IPS DF 19.7 (cell line): ENCODE data around the gene DOCK4.

Experiments used
- DNase-seq: peaks from one replicate; pipeline ENCODE4 v3.0.0-alpha.2; 2013; ENCODE audit warnings: low read depth, low spot score

The DOCK4 gene

DNA sequence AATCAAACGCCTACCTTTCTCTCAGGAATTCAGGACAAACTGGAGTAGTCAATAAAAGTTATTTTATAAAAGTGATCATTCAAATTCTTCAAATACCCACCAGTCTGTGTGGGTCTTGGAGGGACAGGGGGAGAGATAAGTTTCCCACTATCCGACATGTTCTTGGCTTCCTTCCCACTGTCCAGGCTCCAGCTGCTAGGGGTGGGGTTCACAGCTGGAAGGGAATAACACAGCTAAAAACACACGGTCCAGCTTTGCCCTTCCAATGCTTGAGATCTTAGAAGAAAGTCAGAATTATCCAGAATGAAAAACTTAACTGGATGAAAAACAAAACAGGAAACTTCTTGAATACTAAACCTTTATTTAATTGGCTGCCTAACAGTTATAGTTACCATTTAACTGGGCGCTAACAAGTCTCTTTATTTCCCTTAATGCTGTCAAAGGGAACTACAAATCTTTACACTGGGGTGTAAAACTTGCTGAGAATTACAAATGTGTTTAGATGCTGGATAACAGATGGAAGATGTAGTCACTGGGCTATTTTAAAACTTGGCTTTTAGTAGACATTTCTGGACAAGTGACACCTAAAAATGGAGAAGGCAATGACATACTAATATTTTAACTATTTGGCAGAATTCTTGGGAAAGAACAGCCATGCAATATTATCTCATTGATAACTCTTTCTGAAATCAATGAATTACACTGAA, 471.1 kb downstream of the DOCK4 start:
- no peak for DNase-seq

DNA sequence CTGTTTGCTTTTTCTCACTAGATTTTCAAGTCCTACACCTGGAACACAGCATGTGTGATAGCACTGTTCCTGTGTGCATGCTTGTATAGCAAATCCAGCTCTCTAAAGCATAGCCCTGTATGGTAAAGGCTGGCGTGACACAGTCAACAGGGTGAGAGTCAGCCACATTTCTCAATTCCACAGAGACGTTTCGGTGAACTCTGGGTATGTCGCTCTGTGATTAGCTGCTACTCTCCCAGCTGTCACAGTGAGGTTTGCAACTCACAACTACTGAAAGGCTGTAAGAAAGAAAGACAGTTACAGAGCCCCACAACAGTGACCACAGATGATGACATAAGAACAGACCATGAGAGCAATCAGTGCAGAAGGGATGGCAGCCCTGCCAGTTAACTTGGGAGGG, 473.3 kb downstream of the DOCK4 start:
- DNase-seq: no peak

DNA sequence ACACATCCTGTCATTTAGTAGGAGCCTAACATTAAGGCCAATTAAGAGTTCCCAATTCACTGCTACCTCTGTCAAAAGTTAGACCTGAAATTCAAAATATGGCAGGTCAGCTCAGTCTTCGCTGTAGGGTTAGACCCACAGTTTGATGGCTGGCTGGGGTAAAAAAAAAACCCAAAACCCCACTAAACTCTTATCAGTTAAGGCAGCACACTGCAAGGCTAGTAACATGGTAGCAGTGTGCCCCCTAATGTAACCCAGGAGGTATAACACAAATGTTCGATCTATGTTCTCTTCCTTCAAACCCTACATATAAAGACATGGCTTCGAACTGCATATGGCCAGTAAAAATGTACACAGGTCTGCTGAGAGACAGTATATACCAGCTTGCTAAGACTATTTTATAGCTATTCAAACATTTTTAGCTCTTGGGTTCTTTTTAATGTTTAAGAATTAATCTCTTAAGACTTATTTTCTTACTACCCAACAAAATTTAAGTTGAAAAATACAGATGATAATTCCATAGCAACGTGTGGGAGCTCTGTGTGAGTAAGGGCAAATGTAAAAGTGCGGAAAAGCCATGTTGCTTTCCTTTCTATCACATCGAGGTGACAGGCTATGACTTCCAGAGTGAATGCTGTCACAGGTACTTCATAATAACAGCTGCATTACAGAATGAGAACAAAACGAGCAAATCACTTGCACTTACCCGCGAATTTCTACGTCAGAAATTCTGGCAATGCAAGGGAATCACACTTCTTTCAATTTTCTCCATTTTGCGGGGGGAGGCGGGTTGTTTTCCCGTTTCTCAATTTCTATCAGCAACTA, 475.5 kb downstream of the DOCK4 start:
- DNase-seq: no peak

DNA sequence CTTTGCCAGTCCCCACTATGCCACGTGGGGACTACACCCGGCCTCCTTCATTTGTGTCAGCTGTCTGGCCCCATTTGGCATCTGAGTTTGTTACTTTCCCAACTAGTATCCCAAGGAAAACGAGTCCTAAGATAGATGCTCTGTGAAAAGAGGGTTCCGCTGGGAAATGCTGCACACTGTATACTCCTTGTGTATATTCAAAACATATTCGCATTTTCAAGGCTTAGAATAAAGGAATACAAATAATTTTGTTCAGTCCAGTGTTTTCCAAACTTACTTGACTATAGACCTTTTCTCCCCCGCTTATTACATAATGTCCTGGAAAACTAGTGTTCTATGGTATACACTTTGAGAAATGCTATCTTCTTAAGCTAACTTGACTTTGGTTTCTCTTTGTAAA, 476.1 kb downstream of the DOCK4 start:
- no peak for DNase-seq

DNA sequence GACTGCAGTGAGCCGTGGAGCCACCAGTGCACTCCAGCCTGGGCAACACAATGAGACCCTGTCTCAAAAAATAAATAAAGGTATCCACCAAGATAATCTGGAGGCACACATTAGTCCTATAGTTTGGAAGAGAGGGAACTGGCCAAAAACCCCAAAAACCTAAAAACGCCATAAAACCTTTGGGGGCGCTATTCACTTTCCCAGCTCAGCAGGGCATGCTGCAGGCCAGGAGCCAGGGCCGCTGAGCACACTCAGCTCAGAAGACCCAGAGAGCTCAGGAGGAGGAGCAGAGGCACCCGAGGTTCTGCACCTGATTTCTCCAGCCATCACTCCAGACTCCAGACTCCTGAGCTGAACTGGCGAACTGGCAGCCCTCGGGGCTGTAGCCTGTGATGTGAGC, 476.7 kb downstream of the DOCK4 start:
- DNase-seq: no peak

DNA sequence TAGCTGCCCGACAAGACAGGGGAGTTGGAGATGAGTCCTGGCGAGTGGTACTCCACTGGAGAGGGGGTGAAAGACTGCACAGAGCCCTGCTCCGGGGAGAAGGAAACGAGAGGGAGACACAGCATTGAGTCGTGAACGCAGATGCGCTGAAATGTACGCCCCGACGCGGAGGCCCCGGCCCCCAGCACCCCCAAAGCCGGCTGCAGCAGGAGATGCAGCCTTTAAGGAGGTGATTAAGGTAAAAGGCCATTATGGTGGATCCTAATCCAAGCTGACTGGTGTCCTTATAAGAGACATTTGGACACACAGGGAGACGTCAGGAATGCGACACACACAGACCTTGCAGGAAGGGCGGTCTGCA, 477.6 kb downstream of the DOCK4 start:
- no peak for DNase-seq

DNA sequence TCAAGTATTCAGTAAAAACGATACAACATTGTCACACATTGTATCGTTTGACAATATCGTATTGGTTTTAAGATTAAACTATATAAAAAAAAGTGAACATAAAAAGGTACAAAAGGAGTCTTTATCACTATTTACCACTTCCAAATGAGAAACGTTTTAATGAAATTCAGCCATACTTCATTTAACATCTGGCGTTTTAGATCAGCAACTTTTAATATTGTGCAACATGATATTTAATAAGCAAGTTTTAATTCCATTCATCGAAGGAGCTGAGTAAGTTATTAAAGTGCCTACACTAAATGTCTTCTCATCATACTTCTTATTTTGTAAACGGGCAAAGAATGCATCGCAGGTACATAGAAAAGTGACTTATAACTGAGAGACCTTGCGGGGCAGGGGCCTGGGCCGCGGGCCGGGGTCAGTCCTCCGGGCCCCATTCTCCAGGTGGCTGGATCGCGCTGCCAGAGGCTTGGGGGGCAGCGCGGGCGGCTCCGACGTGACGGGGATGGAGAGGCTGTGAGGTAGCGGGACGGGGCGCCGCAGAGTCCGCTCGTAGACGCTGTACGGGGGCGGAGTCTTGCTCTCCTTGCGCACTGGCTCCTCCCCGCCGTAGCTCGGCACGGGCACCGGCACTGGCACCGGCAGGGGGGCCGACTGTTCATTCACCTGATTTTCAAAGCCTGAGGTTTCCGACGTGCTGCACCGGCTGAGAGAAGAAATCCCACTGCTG, 478.1 kb downstream of the DOCK4 start:
- no peak for DNase-seq

DNA sequence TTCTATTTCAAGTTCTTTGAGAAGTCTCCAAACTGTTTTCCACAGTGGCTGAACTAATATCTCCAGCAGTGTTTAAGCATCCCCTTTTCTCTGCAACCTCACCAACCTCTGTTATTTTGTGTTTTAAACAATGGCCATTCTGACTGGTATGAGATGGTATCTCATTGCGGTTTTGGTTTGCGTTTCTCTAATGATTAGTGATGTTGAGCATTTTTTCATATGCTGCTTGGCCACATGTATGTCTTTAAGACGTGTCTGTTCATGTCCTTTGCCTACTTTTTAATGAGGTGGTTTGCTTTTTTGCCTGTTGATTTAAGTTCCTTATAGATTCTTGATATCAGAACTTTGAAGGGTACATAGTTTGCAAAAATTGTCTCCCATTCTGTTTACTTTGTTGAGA, 487.3 kb downstream of the DOCK4 start:
- no peak for DNase-seq

DNA sequence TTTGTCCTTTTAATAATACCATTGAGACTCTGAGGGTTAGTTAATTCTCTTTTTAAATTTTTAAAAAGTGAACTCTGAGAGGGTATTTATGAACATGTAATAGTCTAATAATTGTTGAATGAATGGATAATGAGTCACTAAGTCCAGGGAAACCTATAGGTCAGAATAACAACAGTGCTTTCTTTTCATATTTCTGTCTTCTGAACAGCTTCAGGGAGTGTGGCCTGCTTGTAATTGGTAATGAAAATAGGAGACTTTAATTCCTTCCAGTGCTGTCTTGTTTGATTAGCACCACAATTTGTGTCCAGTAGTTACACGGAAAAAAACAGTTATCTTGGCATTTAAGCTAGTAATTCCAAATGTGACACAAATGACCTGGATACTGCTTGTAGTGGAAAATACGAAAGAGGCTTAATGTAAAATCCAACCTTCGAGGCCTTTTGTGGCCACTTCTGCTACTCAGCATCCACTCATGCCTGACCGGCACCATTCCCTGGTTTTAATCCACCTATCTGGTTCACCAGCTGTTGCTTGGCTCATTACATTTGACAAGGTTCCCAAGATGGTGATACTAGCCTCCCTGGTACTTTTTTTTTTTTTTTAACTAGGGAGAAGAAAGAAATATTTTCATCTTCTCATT, 494.7 kb downstream of the DOCK4 start:
- no peak for DNase-seq

DNA sequence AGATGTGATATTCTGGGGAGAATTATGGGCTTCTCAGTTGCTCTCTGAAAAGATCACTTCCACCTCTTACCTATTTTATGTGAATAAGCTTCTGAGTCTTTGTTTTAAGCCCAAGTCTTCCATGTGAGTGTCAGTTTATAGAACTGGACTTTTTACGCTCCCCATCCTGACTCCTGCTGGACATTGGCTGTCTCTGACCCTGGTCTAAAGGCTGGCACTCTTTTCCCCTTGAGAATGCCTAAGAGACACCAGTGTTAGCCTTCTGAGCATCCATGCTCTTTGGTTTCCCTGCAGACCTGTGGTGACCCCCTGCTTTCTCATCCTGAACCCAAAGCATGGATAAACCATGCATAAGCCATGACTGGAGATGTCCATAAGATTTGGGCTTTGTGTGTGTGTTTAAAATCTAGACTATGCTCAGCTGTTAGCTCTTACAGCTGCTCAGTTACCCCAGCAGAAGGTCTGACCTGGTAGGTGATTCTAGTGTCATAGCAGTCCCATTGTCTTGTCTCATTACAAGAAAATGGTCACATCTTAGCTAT, 495.3 kb downstream of the DOCK4 start:
- DNase-seq: no peak

DNA sequence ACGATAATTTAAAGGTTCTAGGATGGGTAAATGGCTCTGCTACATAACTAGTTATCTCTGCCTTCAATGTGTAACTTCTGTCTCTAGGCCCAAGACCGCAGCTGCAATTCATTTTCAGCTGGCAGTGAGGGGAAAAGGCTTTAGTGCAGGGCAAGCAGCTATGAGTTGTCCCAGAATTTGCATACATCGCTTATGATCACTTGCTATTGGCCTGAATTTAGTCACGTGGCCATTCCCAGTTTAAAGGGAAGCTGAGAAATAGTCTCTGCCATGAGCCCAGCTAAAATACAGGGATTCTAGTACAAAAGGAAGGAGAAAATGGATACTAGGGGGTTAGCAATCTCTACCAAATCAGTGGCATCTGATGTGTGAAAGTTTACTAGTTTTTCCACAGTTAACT, 498.1 kb downstream of the DOCK4 start:
- DNase-seq: no peak

DNA sequence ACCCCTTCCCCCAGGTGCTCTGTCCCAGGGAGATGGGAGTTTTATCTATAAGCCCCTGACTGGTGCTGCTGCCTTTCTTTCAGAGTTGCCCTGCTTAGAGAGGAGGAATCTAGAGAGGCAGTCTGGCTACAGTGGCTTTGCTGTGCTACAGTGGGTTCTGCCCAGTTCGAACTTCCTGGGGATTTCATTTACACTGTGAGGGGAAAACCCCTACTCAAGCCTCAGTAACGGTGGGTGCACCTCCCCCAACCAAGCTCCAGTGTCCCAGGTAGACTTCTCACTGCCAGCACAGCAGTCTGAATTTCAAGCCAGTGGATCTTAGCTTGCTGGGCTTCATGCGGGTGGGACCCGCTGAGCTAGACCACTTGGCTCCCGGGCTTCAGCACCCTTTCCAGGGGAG, 500.4 kb downstream of the DOCK4 start:
- DNase-seq: no peak

DNA sequence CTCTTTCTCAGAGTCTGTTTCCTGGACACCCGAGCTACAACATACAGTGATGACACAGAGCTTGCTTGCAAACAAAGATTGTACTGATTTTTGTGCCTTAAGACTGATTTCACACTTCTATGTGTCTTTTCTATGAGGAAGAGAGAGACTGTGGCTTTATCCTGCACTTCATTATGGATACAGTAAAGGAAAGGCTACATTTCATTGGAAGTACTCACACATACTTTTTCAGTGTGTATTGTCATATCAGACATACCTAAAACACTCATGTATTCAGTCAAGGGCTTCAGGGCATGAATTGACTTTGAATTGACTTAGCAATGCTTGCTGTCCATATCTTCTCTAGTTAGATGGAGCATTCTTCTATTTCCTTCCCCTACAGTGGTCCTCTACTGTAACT, 508.4 kb downstream of the DOCK4 start:
- DNase-seq: no peak

DNA sequence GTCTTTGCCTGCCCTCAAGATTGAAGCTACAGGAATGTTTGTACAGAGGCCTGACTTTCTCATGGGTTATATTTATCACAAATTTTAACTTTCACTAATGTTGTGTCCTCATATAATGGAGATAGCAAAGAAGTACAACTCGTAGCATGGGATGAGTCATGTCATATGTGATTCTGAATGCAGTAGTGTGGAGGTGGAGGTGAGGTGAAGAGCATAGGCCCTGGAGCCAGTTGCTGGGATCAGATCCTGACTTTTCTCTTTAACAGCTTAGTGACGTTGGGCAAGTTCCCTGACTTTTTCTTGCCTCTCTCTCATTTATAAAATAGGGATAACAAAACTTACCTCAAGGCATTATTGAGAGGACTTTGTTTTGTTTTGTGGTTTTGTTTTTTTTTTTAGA, 511.8 kb downstream of the DOCK4 start:
- no peak for DNase-seq

DNA sequence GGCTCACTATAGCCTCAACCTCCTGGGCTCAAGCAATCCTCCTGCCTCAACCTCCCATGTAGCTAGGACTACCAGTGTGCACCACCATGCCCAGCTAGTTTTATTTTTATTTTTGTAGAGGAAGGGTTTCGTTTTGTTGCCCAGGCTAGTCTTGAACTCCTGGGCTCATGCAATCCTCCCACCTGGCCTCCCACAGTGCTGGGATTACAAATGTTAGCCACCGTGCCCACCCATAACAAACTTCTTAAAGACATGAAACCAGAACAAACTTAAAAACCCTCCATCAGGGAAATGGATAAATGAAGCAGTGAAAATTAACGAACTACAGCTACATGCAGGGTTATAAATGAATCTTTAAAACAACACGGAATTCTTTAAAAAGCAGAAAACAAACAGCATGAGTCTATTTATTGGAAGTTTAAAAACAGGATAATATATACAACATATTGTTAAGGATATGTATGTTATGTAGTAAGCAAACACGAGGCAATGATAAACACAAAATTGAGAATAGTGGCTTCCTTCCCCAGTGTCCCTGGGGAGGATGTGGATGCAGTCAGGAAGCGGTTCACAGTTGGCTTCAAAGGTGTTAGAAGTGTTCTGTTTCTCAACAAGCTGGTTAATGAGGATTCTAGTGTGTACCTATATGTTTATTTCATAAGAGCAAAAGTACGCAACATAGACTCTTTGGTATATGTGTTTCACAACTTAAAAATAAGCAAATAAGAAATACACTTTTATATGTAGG, 515.7 kb downstream of the DOCK4 start:
- no peak for DNase-seq

DNA sequence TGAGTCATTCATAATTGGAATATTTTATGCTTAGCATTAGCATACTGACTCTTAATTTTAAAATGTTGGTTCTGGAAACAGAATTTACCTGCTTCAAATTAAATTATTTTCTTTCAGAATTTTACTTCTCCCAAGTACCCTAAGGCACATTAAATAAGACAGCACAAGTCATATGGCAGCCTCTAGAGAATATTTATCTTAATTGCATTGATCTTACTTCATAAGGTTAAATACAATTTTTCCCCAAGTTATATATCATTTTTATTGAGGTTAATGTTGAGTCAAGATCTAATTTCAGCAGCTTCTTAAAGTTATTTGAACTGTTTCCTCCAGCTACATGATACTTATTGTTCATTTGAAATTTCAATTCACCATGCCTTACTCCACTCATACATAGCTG, 520.9 kb downstream of the DOCK4 start:
- no peak for DNase-seq

DNA sequence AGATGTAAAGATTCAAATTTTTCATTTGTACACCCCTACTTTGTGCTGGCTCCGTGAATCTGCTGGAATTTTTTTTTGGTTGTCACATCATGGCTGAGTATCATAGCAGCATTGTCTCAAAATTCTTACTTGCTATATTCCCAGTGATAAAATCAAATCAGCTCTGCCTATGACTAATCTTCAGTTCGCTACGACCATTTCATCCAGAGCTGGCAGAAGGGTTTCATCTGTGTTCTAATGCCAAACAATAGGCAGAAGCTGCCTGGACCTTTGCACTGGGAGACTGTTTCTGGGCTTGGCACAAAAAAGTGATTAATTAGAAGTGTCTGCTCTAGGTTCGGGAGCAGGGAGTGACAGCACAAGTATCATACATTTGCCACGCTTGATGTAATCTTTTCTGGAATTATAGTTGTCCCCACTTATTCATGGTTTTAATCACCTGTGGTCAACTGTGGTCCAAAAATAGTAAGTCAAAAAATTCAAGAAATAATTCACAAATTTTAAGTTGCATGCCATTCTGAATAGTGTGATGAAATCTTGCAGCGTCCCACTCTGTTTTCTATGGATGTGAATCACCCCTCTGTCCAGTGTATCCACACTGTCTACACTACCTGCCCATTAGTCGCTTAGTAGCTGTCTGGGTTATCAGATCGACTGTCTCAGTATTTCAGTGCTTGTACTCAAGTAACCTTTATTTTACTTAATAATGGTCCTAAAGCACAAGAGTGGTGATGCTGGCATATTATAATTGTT, 523.4 kb downstream of the DOCK4 start:
- no peak for DNase-seq

DNA sequence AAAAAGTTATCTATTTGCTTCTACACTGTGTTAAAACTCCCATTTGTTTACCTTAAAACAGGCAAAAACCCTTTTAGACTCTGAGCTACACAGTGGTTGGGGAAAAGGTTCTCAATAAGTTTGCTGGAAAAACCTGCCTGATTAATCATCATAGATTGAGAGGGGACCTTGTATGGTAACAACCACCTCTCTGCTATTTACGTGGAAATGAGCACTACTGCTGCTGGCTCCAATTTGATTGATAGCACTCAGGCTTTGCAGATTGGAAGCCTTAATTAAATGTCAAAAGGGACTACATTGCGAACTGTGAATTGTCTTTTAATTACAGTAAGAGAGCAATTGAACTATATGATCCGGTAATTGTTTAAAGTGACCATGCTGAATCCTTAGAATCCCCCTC, 525.0 kb downstream of the DOCK4 start:
- DNase-seq: no peak

DNA sequence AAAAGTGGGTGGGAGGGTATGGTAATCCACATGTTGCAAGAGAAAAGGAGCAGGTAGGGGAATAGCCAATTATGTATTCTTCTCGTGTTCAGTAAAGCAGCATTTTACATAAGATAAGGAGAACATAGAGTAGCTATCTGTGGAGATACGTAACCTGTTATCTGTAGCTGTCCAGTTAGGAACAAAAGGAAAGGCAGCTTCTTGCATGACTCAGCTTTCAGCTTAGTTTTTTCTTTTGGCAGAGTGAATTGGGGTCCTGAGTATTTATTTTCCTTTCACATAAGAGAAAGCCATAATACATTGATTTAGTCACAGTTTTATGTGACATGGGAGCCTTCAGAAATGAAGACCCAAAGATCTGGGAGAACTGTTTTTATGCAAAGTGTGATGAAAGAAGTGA, 527.2 kb downstream of the DOCK4 start:
- DNase-seq: no peak

DNA sequence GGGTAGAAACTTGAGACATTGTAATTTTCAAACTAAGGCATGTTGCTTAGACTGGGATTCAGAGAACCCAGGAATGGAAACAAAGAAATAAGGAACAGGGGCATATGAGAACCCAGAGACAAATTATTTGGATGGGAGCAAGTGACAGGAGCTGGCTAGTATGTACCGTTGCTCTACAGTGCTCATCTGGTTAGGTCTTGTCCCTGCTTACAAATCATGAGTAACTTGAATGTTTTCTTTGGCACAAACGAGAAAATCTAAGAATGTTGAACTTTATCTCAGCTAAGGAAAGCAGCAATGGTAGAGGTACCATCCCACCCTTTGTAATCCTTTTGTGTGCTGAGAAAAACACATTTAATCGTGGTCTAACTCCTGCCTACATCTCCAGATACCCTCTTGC, 527.9 kb downstream of the DOCK4 start:
- DNase-seq: no peak

DNA sequence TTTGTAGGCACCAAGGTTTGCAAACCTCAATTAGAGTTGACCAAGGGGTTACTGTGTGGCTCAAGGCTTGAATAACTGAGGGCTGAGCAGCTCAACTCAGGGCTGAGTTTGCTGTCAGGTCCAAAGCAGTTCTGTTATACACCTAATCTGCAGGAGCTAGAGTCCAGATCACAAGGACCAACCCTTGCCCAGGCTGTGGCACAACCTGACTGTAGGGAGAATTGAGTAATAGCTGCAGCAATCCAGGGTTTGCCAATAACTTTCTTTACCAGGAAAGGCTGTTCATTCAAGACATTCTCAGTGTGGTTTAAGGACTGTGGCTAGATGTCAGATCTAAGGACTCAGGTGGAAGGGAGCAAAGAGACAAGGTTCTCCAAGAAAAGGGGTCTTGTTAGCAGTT, 528.4 kb downstream of the DOCK4 start:
- no peak for DNase-seq
